Thymus (tissue), 11 donors: Measurements from ENCODE around the gene MAN1C1. TPM values are rescaled to one million over a fixed set of nuclear protein-coding genes. Genes with fewer than 3 reads are reported as not detected.
"Not testable (repeated sequence)": the region's sequence is repeated elsewhere in the genome, so short reads cannot be mapped to it uniquely, and the experiment has no call there.

Experiments used
- DNase-seq, 9 donors: peaks; one replicate each; pipeline ENCODE4 v3.0.0-alpha.2; 2013; ENCODE audit warnings: low spot score in 9 of 9, low read depth in 6 of 9, missing footprints in 1 of 9
- H3K27ac ChIP-seq, 2 donors: one replicate each; pipeline ENCODE4 v1.5.1; 2013; ENCODE audit warnings: control low read depth in 1 of 2, low read depth in 1 of 2, low read length in 1 of 2, mild to moderate bottlenecking in 1 of 2, moderate library complexity in 1 of 2
- H3K27me3 ChIP-seq, 2 donors: one replicate each; pipeline ENCODE4 v1.5.1; 2013; ENCODE audit warnings: low read length in 1 of 2; ENCODE audit not compliant: control insufficient read depth in 2 of 2, insufficient read depth in 1 of 2
- H3K36me3 ChIP-seq, 2 donors: one replicate each; pipeline ENCODE4 v1.5.1; 2013; ENCODE audit warnings: low read length in 1 of 2, mild to moderate bottlenecking in 1 of 2, moderate library complexity in 1 of 2; ENCODE audit not compliant: control insufficient read depth in 2 of 2, insufficient read depth in 2 of 2
- H3K4me1 ChIP-seq, 2 donors: one replicate each; pipeline ENCODE4 v1.5.1; 2013; ENCODE audit warnings: low read length in 2 of 2; ENCODE audit not compliant: control insufficient read depth in 2 of 2, insufficient read depth in 2 of 2
- H3K4me3 ChIP-seq, 2 donors: one replicate each; pipeline ENCODE4 v1.5.1; 2013; ENCODE audit warnings: low read length in 2 of 2, control low read depth in 1 of 2, mild to moderate bottlenecking in 1 of 2
- H3K9me3 ChIP-seq, 2 donors: one replicate each; pipeline ENCODE4 v1.5.1; 2013; ENCODE audit warnings: low read length in 1 of 2, mild to moderate bottlenecking in 1 of 2; ENCODE audit not compliant: control insufficient read depth in 2 of 2, insufficient read depth in 1 of 2
- WGBS: extraction: QIAGEN DNeasy Blood & Tissue Kit; methylation state at CpG from one replicate; pipeline ENCODE4 v1.1.7; 2013; 5-methylcytosine and 5-hydroxymethylcytosine counted together
- polyA plus RNA-seq: library from polyadenylated mRNA; stranded (reverse); fragments of 200-250 nt; gene quantifications from one replicate; pipeline ENCODE4 v1.2.3, GENCODE V29; 2013
- total RNA-seq: library from RNA; stranded (reverse); fragments of 120-200 nt; gene quantifications from one replicate; pipeline ENCODE4 v1.2.4, GENCODE V29; 2013
- donor health status: healthy.

Gene MAN1C1
- total and polyA plus RNA-seq, 2 donors = 9.7 to 18.4 TPM

DNA sequence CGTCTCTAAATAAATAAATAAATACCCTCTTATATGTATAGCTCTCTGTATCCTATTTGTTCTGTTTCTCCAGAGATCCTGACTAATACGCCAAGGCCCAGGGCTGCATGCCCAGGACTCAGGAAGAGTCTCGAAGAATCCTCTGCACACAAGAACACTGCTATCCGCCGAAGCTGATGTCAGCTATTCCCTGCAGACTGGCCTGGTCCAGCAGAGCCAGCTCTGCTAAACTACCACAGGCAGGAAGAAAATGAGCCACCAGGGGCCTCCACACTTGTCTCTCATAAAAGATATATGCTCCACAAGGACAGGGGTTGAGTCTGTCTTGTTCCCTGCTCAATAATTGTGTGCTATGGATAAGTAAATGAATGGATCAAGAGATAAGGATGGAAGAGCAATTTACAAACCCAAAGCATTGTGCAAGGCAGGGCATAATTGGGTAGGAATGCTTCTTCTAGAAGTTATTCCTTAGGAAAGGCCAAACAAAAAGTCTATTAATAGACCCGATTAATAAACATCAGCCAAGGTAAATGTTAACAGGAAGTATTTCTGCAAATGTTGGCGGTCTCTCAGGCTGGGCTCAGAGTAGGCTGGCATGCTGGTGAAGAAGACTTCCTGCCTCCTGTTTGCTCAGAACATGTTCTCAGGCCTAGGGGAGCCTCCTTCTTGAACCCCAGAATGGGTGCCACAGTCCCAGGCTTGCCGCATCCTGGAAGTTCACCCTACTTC lies 26.3 kb upstream of the MAN1C1 start:
- WGBS = 86% methylated on average over 8 of the region's 8 CpGs
- no peak overlapping the region for H3K4me3 ChIP-seq
- H3K9me3 ChIP-seq = no peaks in the 10 kb centered on the region
- H3K36me3 ChIP-seq = no peaks in the 10 kb centered on the region
- H3K4me1 ChIP-seq = no peaks in the 10 kb centered on the region
- H3K27ac ChIP-seq = no peak overlapping the region
- DNase-seq = no peak
- no peaks in the 10 kb centered on the region for H3K27me3 ChIP-seq

DNA sequence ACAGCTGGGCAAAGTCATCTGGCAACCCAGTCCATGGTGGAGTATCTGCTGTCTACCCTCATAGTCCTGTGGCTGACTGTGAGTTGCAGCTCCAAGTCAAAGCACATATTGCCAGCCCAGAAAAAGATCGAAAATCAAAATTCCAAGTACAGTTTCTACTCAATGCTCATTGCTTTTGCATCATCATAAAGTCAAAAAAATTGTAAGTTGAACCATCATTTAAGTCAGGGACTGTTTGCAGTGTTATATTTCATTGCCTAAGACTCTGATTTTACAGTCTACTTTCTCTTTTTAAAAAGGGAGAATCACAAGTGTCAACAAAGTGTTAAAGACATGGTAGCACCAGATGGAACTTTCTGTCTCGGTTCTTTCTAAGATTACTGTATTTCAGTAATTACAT lies 22.7 kb upstream of the MAN1C1 start:
- H3K4me3 ChIP-seq = no peak overlapping the region
- H3K27me3 ChIP-seq = no peaks in the 10 kb centered on the region
- H3K9me3 ChIP-seq = peaks cover 0 to 2% of the 10 kb centered on the region in 2 donors
- WGBS = 92% methylated on average over 2 of the region's 2 CpGs
- H3K36me3 ChIP-seq = no peaks in the 10 kb centered on the region
- H3K4me1 ChIP-seq = no peaks in the 10 kb centered on the region
- no peak overlapping the region for H3K27ac ChIP-seq
- no peak for DNase-seq

GRCh38 chr1:25594971-25595370 lies 21.6 kb upstream of the MAN1C1 start:
- H3K27ac ChIP-seq = no peak overlapping the region

GRCh38 chr1:25596641-25597040 lies 19.9 kb upstream of the MAN1C1 start:
- H3K4me1 ChIP-seq, DNase-seq, H3K9me3 ChIP-seq, H3K27me3 ChIP-seq, H3K27ac ChIP-seq, H3K36me3 ChIP-seq, H3K4me3 ChIP-seq: not testable (repeated sequence)
- 96% methylated on average over 5 of the region's 5 CpGs for WGBS

More at GRCh38 chr1:25594971-25595370, 21.6 kb upstream of the MAN1C1 start:
- H3K27me3 ChIP-seq = no peaks in the 10 kb centered on the region
- no peaks in the 10 kb centered on the region for H3K36me3 ChIP-seq
- no peak overlapping the region for H3K4me3 ChIP-seq
- H3K4me1 ChIP-seq = no peaks in the 10 kb centered on the region
- no peak for DNase-seq
- 98% methylated on average over 2 of the region's 2 CpGs for WGBS
- H3K9me3 ChIP-seq = peaks cover 0 to 5% of the 10 kb centered on the region in 2 donors

DNA sequence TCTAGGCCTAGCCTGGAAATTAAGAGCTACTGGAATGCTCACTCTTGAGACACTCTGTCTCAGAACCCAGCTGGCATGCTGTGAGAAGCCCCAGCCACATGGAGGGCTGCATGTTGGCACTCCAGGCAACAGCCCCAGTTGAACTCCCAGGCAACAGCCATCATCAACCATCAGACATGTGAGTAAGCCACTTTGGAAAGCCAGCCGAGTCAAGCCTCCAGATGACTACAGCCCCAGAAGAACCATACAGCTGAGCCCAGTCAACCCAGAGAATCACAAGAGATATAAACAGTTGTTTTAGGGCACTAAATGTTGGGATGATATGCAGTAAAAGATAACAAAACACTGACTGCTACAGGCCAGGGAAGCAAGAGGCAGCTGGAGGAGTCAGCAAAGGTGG lies 17.7 kb upstream of the MAN1C1 start:
- H3K36me3 ChIP-seq = no peaks in the 10 kb centered on the region
- no peaks in the 10 kb centered on the region for H3K4me1 ChIP-seq
- WGBS = 97% methylated on average over 1 of the region's 1 CpG
- H3K27me3 ChIP-seq = peaks cover 0 to 4% of the 10 kb centered on the region in 2 donors
- H3K27ac ChIP-seq = no peak overlapping the region
- no peak for DNase-seq
- no peak overlapping the region for H3K4me3 ChIP-seq
- peaks cover 0 to 5% of the 10 kb centered on the region in 2 donors for H3K9me3 ChIP-seq

- 90% methylated on average over 7 of the region's 7 CpGs for WGBS
Measured at GRCh38 chr1:25599969-25600610, 16.5 kb upstream of the MAN1C1 start.

DNA sequence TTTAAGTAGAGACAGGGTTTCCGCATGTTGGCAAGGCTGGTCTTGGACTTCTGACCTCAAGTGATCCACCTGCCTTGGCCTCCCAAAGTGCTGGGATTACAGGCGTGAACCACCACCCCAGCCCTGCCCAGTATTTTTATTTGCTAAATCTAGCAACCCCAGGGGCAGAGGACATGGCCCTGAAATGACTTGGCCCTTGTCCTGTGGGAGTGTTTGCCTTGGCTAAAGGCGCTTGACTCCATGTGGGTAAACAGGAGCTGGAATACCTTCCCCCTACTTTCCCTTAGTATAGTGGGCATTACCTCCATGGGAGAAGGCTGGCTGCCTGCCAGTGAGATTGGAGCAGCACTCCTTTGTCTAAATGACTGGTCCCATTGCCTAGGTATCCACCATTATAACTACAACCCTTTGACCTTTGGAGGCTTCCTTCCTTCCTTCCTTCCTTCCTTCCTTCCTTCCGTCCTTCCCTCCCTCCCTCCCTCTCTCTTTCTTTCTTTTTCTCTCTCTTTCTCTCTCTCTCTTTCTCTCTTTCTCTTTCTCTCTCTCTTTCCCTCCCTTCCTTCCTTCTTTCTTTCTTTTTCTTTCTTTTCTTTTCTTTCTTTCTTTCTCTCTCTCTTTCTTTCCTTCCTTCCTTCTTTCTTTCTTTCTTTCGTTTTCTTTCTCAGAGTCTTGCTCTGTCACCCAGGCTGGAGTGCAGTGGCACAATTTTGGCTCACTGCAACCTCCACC lies 15.5 kb upstream of the MAN1C1 start:
- not testable (repeated sequence) for H3K36me3 ChIP-seq, H3K9me3 ChIP-seq, H3K4me1 ChIP-seq, H3K27me3 ChIP-seq, H3K4me3 ChIP-seq, DNase-seq, H3K27ac ChIP-seq
- 87% methylated on average over 5 of the region's 5 CpGs for WGBS

More at GRCh38 chr1:25599969-25600610, 16.5 kb upstream of the MAN1C1 start:
- Histone ChIP-seq H3K4me3 (no peak overlapping the region), H3K36me3 (no peaks in the 10 kb centered on the region), H3K27ac (no peak overlapping the region), H3K27me3 (peaks cover 0 to 4% of the 10 kb centered on the region in 2 donors), H3K9me3 (peaks cover 0 to 5% of the 10 kb centered on the region in 2 donors), H3K4me1 (no peaks in the 10 kb centered on the region)
- no peak for DNase-seq

DNA sequence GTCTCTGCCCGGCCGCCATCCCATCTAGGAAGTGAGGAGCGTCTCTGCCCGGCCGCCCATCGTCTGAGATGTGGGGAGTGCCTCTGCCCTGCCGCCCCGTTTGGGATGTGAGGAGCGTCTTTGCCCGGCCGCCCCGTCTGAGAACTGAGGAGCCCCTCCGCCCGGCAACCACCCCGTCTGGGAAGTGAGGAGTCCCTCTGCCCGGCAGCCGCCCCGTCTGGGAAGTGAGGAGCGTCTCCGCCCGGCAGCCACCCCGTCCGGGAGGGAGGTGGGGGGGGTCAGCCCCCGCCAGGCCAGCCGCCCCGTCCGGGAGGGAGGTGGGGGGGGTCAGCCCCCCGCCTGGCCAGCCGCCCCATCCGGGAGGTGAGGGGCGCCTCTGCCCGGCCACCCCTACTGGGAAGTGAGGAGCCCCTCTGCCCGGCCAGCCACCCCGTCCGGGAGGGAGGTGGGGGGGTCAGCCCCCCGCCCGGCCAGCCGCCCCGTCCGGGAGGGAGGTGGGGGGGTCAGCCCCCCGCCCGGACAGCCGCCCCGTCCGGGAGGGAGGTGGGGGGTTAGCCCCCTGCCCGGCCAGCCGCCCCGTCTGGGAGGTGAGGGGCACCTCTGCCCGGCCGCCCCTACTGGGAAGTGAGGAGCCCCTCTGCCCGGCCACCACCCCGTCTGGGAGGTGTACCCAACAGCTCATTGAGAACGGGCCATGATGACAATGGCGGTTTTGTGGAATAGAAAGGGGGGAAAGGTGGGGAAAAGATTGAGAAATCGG lies 12.6 kb upstream of the MAN1C1 start:
- H3K4me3 ChIP-seq, H3K27me3 ChIP-seq, H3K27ac ChIP-seq, H3K36me3 ChIP-seq, H3K9me3 ChIP-seq, H3K4me1 ChIP-seq, DNase-seq: not testable (repeated sequence)
- WGBS = 94% methylated on average over 35 of the region's 55 CpGs
